Measurements from ENCODE around the gene HDAC4. TPM values are rescaled to one million over a fixed set of nuclear protein-coding genes. Genes with fewer than 3 reads are reported as not detected.

The HDAC4 gene
- total and polyA plus RNA-seq, 10 of the 15 experiments (the other 5 are each of a cell fraction or from before 2014, with no cell fraction given), result 0.22 to 15.7 (median 4.8) TPM

DNA sequence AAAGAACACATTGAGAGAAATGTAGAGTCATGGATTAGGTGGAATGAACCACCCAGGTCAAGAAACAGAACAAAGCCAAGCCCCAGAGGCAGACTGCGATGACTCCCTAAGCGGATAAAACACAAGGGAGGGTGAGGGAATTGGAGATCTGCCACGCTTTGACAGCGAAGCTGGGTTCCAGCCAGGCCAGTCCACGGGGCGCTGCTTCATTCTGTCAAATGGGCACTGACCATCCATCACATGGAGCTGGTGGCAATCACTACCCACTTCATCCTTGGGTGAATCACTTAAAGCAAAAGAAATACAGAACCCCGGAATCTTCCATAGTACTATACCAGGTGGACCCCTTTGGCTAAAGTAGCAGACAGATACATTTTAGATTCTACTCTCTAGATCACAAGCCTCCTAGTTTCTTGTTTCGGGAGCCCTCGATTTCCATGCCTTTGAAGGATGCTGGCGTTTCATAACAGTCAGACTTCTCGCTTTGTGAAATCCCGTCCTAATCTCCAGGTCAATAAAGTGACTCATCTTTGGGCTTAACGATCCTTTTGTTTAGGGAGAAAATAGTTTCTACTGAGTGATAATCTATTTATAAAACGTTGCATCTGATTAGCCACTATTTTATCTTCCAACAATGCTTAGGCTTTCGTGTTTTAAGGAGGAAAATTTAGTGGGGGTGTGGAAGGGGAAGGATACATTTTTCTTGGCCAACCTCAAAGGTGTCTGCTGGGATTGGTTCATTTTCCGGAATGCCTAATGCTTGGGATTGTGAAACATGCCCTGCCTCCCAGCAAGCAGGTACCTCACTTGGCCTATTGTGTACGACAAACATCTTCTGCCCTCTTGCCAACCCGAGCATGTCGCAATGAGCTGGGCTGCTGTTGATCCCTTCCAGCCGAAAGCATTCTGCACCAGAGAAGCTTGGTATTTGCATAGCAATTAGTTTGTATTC lies 44.1 kb upstream of the HDAC4 start (continued):
- TF ChIP-seq HDAC6 (IDR thresholded peaks at IDR 0.05; ENCODE audit: unreplicated experiment) (no peak), STAT1 (conservative IDR thresholded peaks at IDR 0.05) (no peak), SMARCA5 (IDR thresholded peaks at IDR 0.05) (no peak), USF1 (IDR thresholded peaks at IDR 0.05; ENCODE audit: borderline replicate concordance, extremely low read length, insufficient read depth, low read depth, low read length) (no peak), GABPA (IDR thresholded peaks at IDR 0.05; ENCODE audit: low read depth) (no peak), FOXM1 (IDR thresholded peaks at IDR 0.05; ENCODE audit: low read depth, low read length) (no peak)

- no peak for DNase-seq (ENCODE audit: low read depth, low spot score)
- Histone ChIP-seq H3K9ac (ENCODE audit: control insufficient read depth, insufficient read depth, low read length) (no peak overlapping the region), H3K4me3 (no peak overlapping the region), H3K4me1 (ENCODE audit: control insufficient read depth, insufficient read depth, low read length) (no peaks in the 10 kb centered on the region), H3K79me2 (ENCODE audit: control insufficient read depth, insufficient read depth, low read length) (no peaks in the 10 kb centered on the region), H3K9me3 (replicated peaks; ENCODE audit: control insufficient read depth, insufficient read depth, low read length) (no peaks in the 10 kb centered on the region; the same call in 2 of the 3 replicates), H3K4me2 (ENCODE audit: control insufficient read depth, insufficient read depth) (no peak overlapping the region), H3K27me3 (replicated peaks in 1 of 2; ENCODE audit: control insufficient read depth in 2 of 2, insufficient read depth in 2 of 2, low read length in 1 of 2) (peaks cover 3 to 6% of the 10 kb centered on the region in 2 experiments; a peak in 3 of 4 replicates), H3K27ac (ENCODE audit: control insufficient read depth, insufficient read depth) (no peak overlapping the region), H3K36me3 (ENCODE audit: control insufficient read depth in 2 of 2, insufficient read depth in 2 of 2, low read length in 1 of 2) (no peaks in the 10 kb centered on the region), H2AFZ (ENCODE audit: control insufficient read depth, low read depth, low read length) (no peak overlapping the region), H4K20me1 (ENCODE audit: control insufficient read depth, insufficient read depth) (no peaks in the 10 kb centered on the region)
- BruUV-seq (replicated peaks), result no TSS peak
- SMC1A ChIA-PET (ENCODE audit: uncharacterized antibody, unreplicated experiment), result no interaction called here
- ATAC-seq, result no peak
- intact Hi-C loops (cut with micrococcal nuclease; ENCODE audit: unreplicated experiment), result no loop called here
- POLR2A ChIA-PET, result no interaction called here
- no peak for FAIRE-seq
- in situ Hi-C loops (cut with MboI), result no loop called here
- RAD21 ChIA-PET (ENCODE audit: unreplicated experiment), result no interaction called here
- CTCF ChIA-PET, result interaction anchor here (0.5 kb wide), 1 partner anchor 156 kb away, joined by 3 read pairs; no protein-coding TSS in a partner anchor
- 46% methylated on average over 14 of the region's 14 CpGs for WGBS (ENCODE audit: insufficient coverage, insufficient replicate concordance, low lambda C conversion rate, missing lambda C conversion rate)
- TF ChIP-seq RUNX3 (IDR thresholded peaks at IDR 0.05; ENCODE audit: low read length) (no peak), SIN3A (IDR thresholded peaks at IDR 0.05; ENCODE audit: low read depth, low read length) (no peak), RFX5 (IDR thresholded peaks at IDR 0.05; ENCODE audit: low read depth, low read length) (no peak), HCFC1 (IDR thresholded peaks at IDR 0.05; ENCODE audit: low read length) (no peak), SMAD1 (IDR thresholded peaks at IDR 0.05; ENCODE audit: low read depth, partially characterized antibody) (no peak), SUZ12 (IDR thresholded peaks at IDR 0.05; ENCODE audit: unreplicated experiment) (no peak), RCOR1 (conservative IDR thresholded peaks at IDR 0.05; ENCODE audit: low read depth, low read length) (no peak)
- TF ChIP-seq, protein P1, sequence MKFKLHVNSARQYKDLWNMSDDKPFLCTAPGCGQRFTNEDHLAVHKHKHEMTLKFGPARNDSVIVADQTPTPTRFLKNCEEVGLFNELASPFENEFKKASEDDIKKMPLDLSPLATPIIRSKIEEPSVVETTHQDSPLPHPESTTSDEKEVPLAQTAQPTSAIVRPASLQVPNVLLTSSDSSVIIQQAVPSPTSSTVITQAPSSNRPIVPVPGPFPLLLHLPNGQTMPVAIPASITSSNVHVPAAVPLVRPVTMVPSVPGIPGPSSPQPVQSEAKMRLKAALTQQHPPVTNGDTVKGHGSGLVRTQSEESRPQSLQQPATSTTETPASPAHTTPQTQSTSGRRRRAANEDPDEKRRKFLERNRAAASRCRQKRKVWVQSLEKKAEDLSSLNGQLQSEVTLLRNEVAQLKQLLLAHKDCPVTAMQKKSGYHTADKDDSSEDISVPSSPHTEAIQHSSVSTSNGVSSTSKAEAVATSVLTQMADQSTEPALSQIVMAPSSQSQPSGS (IDR thresholded peaks at IDR 0.05; ENCODE audit: low read length), result no peak
- TF ChIP-seq, protein P2, sequence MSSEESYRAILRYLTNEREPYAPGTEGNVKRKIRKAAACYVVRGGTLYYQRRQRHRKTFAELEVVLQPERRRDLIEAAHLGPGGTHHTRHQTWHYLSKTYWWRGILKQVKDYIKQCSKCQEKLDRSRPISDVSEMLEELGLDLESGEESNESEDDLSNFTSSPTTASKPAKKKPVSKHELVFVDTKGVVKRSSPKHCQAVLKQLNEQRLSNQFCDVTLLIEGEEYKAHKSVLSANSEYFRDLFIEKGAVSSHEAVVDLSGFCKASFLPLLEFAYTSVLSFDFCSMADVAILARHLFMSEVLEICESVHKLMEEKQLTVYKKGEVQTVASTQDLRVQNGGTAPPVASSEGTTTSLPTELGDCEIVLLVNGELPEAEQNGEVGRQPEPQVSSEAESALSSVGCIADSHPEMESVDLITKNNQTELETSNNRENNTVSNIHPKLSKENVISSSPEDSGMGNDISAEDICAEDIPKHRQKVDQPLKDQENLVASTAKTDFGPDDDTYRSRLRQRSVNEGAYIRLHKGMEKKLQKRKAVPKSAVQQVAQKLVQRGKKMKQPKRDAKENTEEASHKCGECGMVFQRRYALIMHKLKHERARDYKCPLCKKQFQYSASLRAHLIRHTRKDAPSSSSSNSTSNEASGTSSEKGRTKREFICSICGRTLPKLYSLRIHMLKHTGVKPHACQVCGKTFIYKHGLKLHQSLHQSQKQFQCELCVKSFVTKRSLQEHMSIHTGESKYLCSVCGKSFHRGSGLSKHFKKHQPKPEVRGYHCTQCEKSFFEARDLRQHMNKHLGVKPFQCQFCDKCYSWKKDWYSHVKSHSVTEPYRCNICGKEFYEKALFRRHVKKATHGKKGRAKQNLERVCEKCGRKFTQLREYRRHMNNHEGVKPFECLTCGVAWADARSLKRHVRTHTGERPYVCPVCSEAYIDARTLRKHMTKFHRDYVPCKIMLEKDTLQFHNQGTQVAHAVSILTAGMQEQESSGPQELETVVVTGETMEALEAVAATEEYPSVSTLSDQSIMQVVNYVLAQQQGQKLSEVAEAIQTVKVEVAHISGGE (CRISPR knock-in tag; IDR thresholded peaks at IDR 0.05), result no peak
Measured at GRCh38 chr2:239443666-239444567, 43.1 kb upstream of the HDAC4 start.

All from GM12878 (cell line).